NCI-H146 treated with DMSO at 0.1 percent for 48 hours (cell line): ENCODE data around the gene MYLK4.

Experiments
- DNase-seq: peaks from one replicate; lab custom pipeline; 2025; ENCODE audit not compliant: unreplicated experiment; lab: John Stamatoyannopoulos, UW

The MYLK4 gene

DNA sequence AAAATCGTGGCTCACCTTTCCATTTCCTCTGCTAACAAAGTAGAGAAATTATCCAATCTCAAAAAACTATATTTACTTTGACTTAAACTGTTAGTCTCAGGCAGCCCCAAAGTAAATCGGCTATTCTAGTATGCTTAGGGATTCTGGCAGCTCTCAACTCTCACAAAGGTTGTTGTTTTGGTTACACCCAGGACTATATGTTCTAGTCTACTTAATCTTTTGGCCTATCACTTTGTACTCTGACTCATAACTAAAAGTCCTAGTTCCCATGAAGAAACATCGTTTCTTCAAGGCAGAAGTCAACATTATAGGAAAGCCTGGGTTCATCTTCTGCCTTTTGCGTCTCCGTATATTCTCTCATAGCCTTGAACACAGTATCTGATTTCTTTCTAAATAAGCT, 42.3 kb downstream of the MYLK4 start:
- no peak for DNase-seq

DNA sequence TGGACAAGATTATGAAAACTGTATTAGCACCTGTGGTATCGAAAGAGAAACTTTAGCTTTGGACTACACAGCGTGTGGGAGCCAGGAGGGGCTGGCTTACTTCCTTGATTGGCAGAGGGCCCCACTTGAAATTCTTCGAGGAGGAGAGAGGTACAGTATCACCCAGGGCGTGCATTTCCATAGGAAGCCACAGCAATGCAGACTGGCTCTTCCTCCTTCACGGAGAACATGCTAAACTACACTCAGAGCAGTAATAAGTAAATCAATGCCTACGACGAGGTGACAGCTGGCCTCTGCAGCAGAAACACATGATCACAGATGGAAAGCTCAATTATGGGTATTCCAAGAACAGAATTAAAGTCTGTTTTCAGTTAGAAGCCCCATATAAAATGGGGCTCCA, 44.2 kb downstream of the MYLK4 start:
- DNase-seq = no peak

DNA sequence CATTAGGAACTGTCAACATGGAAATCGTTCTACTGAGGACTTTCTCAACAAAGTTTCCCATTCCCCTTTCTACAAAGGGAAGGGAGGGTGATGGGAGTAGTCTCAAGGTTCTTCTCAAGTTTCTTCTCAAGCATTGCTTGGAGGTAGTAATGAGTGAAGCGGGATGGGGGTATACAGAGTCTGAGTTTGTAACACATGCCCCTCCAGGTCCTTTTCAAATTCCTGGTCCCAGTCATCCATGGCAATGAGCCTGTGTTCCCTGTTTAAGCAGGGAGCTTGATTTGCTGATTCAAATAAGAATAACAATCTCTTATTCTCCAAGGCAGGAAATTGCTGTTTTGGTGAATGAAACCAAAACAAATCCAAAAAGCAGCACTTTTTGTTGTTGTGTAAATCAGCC, 45.5 kb downstream of the MYLK4 start:
- DNase-seq = no peak

DNA sequence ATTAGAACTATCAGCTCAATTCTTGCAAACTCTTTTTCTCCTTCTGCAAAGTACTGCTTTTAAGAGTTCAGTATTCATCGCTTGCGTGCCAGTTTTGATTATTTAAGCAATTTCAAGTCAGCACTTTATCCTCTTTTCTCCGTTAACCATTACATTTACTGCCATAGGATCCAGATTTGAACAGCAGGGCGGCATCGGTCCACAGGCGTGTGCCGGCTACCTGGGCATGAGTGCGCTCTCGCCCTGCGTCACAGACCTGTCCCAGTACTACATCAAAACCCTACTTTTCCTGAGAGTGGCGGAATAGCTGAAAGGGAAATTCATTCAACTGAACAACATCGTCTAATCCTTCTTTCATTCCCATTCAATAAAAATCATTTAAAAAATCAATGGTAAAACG, 53.4 kb downstream of the MYLK4 start:
- DNase-seq = no peak

DNA sequence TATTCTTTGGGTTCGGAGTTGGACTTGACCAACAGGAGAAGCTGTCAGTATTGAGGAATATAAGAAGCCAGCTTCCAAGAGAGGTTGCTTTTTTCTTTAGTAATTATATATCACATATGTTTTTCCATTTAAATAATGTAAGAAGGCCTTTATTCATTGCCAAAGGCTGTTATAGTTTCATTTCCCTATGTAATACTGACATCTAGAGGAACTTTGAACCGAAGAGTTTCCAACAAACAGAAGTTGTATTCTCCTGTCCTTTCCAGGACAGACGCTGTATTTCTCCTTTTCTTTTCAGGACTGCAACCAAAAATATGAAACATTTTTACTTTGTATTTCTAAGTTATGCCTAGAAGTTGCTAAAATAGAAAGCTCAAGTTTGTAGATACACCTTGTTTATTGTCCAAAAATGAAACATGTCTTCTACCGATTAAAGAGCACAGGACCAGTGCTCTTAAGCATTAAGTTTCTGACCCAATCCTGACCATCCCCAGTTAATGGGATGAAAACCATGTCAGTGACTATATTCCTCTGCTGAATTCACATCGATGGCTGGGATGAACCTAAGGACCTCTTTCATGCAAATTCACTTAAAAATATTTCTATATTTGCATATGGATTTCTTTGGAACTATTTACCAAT, 55.1 kb downstream of the MYLK4 start:
- DNase-seq = no peak

DNA sequence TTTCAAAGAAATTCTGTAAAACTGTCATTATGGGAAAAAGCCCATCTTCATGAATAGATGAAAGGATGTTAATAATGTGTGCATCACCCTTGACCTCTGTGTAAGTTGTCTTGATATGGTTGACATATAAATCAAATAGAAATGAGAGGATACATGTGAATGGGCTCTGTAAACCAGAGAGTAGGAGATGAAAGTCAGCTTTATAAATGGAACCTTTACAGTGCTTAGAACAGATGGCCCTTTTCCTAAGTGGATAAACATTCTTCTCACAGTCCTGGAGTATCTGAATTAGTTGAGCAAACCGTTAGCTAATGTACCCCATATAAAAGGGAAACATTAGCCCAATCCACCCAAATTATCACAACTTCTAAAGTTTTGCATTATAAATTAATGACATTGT, 57.5 kb downstream of the MYLK4 start:
- no peak for DNase-seq

DNA sequence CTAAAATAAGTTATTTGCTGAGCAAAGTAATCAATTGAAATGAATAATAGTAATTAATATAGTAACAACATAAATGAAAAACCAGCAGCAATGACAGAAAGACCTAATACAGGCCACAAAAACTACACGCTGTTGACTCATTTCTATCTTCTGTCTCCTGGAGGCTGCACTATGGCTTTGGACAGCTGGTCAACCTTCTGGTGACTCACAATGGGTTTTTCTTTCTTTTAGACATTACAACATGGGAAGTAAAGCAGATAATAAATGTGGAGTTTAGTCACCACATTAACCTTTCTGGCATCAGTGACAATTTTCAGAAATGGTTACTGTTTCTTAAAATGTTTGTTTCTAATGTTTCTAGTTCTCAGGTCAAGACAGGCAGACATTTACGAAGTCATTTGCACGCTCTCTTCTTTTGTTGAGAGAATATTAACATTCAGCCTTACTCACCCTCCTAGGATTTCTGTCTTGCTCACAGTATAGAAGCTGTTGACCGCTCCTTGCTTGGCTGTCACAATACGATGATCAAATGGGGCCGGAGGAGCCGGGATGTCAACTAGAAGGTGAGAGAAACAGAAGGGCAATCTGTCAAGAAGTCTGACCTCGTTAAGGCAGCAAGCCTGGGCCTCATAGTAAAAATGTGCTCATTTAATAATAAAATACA, 62.2 kb downstream of the MYLK4 start:
- no peak for DNase-seq

DNA sequence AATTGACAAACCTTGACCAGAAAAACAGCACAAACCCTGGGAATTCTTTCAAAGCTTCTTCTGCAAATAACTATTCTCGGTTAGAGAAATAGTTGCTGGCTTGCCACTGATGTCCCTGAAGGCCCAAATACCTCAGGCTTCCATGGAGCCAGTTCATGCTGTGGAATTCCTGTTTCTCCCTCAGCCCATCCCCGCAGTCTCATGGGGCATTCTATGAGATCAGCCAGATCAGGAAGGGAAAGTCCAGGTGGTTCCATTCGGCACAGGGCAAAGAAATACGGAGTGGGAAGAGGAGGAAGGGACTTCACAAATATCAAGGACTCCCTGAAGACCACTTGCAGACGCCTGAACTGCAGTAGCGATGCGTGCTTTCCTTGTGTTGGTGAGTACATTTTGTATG, 63.3 kb downstream of the MYLK4 start:
- DNase-seq = no peak

DNA sequence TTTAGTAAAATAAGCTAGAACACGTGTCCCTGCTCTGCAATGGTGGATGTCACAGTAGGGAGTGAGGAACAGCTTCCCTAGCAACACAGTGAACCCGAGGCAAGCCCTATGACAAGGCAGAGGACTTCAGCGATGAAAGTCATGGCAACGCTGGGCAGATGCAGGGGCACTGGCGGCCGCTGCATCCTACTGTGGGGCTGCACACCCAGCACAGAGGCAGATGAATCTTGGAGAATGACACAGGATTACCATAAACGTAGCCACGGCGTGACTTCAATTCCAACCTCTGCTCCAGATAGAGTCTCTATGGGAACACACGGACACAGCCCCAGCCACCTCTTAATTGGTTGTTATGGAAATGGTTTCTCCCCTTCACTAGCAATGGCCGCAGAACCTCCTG, 64.2 kb downstream of the MYLK4 start:
- DNase-seq = no peak

DNA sequence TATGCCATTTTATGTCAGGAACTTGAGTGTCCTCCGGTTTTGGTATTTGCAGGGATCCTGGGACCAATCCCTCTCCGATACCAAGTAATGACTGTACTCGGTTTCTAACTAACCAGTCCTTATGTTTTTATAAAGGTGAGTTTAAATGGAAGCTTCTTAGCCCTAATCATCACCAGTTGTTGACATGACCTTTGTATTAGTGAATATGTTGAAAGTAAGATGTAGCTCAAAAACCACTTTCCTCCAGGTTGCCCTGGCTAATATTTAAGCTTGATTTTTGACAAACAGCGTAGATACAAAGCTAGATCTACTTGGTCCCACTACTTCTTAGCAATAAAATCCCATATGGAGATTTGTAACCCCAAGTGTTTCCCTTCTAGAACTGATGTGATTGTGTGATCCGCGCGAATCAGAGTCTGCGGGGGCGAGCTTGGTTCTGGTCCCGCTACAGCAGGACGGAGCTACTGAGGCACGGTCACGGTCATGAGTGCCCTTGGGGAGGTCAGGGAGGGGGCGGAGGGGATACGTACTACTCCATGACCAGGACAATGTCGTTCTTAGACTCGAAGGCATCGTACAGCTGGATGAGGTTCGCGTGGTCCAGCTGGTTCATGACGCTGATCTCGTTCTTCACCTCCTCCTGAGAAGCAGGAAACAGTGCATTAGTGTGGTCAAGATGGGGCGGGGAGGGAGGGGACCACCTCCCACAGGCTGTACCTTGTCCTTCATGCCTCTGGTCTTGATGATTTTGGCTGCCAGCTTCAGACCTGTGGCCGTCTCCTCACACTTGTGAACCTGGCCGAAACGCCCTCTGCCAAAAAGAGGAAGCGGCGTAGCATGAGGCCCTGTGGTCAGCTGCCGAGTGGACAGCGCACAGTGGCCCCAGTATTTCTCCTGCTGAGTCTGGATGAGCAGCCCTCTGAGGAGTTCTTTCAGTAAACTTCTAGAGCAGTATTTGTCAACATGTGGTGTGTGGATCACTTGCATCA, 65.7 kb downstream of the MYLK4 start:
- no peak for DNase-seq

DNA sequence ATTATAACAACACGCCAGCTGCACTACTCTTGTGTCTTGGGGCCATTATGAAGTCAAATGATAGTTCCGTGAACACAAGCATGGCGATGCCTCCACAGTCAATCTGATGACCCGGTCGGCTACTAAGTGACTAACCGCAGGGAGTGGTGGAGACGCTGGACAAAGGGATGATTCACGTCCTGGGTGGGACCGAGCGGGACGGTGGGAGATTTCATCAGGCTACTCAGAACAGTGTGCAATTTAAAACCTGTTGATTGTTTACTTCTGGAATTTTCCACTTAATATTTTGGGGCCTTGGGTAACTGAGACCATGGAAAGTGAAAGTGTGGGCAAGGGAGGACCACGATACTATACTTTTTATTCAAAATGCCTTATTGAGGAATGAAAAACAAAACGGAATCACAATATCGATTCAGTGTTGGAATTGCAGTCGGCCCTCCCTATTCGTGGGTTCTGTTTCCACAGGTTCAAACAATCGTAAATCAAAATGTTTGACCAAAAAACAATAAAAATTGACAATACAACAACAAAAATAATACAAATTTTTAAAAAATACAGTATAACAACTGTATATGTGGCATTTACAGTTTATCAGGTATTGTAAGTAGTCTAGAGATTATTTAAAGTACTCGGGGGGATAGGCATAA, 66.5 kb downstream of the MYLK4 start:
- no peak for DNase-seq

DNA sequence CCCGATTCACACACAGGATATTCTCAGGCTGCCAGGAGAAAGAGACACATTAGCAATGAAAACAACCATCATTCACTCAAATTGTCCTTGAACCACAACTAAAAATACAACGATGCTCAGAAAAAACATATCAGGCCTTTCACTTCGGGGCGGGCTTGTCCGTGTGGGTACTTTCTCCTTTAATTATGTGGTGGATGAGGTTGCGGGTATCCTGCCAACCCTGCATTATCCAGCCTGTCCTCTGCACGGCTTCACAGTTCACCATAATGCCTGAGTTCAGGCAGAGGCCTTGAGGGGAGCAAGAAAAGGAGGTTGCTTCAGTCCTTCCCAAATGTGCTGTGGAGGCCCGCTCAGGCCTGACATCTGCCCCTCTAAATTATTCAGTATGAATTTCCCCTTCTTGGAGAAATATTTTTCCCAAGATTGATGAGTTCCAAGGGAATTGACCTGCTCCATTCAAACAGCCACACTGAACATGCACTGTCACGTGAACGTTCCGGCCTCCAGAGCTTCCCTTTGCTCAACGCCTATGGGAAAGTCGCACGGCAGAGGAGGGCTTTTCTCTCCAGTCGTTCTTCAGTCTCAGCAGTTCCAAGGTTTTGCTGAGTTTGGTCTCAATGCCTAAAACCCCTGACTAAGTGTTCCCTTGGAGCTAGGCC, 70.3 kb downstream of the MYLK4 start:
- DNase-seq = no peak

DNA sequence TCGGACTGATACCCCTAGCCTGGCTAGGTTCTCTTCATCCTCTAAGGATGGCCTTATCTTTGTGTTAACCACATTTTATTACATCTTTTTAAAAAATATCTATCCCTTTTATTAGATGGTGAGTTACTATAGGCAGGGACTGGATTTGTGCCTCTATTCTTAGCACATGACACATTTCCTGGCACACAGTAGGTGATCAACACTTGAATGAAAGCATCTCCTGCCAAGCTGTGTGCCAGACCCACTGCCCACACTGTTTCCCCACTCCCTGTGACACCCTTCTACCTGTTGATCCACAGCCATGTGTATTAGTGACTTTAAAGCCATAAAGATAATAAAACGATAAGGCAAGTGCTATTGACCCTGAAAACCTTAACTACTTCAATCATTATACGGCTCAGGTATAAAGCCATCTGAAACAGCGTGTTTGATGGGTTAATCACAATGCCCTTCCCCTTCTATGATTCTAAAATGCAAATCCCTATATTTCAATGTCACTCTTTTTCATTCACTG, 73.6 kb downstream of the MYLK4 start:
- DNase-seq = no peak

DNA sequence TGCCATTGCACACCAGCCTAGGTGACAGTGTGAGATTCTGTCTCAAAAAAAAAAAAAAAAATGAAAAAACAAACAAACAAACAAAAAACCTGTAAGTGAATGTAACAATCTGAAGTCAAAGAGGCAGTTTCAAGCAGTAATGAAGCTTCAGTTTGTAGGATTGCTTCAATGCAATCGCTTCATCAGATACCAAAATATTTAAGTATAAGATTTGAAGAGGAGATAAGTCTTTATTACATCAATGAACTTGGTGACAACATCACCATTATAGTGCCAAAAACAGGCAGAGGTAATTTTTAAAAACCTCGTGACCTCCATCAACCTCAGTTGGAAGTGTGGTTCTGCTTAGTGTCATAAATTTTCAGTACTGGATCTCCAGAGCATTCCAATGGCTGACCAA, 74.7 kb downstream of the MYLK4 start:
- no peak for DNase-seq

DNA sequence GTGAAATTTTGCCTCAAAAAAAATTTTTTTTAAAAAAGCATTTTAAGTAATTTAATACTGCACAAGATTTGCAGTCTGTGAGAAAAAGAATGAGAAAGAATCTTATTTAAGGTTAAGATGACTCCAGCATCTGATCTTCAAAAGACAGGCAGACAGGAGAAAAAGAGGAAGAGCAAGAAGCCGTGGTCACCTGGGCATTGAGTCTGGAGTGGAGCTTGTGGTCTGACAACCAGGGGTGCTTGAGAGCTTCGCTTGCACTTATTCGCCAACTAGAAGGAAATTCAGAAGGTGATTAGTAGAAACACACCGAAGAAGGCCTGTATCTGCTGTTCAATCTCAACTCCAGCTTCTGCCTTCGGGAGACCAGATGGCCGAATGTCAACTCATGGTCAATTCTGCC, 75.9 kb downstream of the MYLK4 start:
- DNase-seq = no peak

DNA sequence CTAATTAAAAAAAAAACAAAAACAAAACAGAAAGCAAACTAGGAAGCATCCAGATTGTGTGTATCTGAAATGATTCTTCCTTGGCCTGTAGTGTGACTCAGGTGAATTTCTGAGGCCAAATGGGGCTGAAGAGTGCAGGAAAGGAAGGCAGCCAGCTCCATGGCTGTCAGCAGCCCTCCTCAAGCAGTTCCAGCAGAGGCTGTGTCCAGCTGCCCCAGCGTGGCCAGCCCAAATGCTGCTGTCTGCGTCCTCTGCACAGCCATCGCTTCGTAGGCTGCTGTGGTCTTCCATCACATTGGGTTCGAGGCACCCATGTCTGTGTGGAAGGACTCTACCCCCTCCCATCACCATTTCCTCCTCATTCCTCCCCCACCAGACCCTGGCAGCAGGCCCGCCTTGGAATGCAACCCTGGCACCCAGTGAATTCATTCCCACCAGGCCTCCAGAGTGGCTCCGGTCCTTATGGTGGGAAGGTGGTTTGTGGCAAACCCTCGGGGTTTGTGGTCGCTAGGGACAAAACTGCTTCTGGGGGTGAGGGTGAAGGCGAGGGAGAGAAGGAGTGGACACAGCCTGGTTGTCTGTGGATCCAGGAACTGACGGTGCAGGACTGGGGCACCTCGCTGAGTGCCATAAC, 81.5 kb downstream of the MYLK4 start:
- DNase-seq = no peak

DNA sequence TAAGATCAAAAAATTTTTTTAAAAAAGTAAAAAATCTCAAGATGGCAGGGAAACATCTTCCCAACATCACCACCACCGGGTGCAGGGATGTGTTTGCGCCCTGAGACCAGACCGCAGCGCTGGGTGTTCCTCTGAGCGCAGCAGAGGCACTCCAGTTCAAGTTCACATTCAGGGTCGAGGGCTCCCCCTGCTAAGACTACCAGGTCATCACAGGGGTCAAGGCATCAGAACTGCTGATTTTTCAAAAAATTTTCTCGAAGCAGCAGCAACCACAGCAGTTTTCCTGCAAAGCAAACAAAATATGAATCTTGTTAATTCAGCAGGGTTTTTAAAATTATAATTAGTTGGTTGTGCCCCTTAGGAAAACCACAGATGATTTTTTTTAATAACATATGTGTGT, 83.1 kb downstream of the MYLK4 start:
- DNase-seq = no peak

DNA sequence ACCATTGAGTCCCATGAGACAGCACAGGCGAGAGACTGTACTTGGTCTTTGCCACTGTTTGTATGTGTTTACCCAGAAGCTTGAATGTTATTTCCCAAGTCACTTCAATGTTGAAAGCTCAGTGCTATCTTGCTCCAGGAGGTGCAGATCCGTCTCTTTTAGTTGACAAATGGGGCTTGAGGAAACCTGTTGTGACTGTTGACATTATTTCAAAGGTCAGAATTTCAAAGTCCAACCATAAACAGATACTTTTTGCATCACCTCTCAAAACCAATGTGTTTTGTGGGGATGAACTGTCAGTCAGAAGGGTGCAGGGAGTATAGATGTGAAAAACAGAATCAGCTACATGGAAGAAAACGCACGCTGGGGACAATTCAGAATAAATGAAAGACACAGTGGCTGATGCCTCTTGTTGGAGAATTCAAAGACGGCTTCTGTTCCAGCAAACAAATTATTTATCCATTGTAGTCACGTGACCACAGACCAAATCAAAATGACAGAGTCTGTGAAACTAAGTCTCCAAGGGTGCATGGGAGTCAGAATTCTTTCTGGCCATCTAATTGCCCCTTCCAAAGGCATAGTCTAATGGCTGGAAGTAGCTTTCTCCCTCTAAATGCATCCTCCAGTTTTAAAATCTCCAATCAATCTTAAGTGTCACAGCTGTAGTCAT, 83.7 kb downstream of the MYLK4 start:
- DNase-seq = no peak

DNA sequence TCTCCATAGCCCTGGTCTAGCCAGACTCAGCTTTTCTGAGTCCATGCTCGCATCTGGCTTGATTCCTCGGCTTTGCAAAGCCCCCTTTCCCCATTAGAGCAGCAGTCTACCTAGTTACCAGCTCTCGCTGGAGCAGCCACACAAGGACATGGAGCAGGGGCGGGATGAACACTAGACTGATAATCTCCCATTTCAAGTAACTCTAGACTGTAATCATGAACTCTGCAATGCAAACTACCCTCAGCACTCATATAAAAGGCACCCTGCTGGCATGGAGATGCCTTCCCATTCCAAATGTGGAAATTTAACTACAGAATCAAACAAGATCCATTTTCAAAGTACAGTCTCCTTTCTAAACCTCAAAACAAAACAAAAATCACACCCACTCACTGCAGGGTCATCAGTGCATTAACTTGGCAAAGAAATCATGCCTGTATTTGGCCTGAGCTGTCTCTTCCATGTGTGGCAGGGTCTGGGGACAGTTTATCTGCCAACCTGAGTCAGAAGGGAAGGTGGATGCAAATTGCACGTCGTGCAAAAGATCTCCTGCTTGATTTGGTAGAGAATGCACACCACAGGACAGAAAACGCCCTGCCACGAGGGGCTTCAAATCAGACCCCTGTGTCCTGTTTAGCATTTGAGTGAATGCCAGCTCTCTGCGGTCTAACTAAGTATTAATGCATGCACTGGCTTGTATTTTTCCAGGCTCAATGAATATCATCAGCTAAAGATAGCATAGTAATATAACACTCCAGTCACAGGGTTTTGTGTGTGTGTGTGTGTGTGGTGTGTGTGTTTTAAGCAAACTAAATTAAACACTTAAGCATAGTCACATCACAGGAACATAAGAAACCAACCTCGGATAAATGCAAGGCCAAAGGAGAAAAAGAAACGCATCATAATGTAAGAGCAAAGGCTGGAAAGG, 85.3 kb downstream of the MYLK4 start:
- no peak for DNase-seq
